OCI-LY3 (cell line): Measurements from ENCODE around the gene CHST14.

Source experiments
- H2AFZ ChIP-seq: fragments of 200-600, 300-600 bp; shearing (Covaris generic); 2 replicates; pipeline ENCODE4 v1.6.0; 2014; ENCODE audit warnings: antibody characterized with exemption, low read depth, low read length
- H3K27ac ChIP-seq: fragments of 200-600, 300-600 bp; sonication (generic); 2 replicates; pipeline ENCODE4 v1.5.1; 2014; ENCODE audit warnings: mild to moderate bottlenecking, low read length, moderate library complexity, mixed read lengths
- H3K27me3 ChIP-seq: fragments of 200-600, 300-600 bp; sonication (generic); 2 replicates; pipeline ENCODE4 v1.6.1; 2014; ENCODE audit warnings: low read depth, low read length, mixed read lengths
- H3K36me3 ChIP-seq: fragments of 200-600, 300-600 bp; sonication (generic); replicated peaks from 2 replicates; pipeline ENCODE3; 2014; ENCODE audit warnings: low read depth, low read length, mixed read lengths
- H3K4me1 ChIP-seq: fragments of 300-600, 200-600 bp; sonication (generic); 2 replicates; pipeline ENCODE4 v1.6.1; 2014; ENCODE audit warnings: low read length, mixed read lengths
- H3K4me2 ChIP-seq: fragments of 200-600, 300-600 bp; sonication (generic); 2 replicates; pipeline ENCODE4 v1.6.1; 2014; ENCODE audit warnings: low read length, mixed read lengths
- H3K4me3 ChIP-seq: fragments of 300-600, 200-600 bp; sonication (generic); 2 replicates; pipeline ENCODE4 v1.5.1; 2014; ENCODE audit warnings: antibody characterized with exemption, mild to moderate bottlenecking, low read length, moderate library complexity
- H3K79me2 ChIP-seq: fragments of 300-600, 200-600 bp; shearing (Covaris generic); 2 replicates; pipeline ENCODE4 v1.6.1; 2014; ENCODE audit warnings: mild to moderate bottlenecking, low read length, mixed read lengths
- H3K9ac ChIP-seq: fragments of 300-600, 200-600 bp; shearing (Covaris generic); 2 replicates; pipeline ENCODE4 v1.6.0; 2014; ENCODE audit warnings: mild to moderate bottlenecking, low read length, moderate library complexity
- H3K9me3 ChIP-seq: fragments of 200-600, 300-600 bp; shearing (Covaris generic); 2 replicates; pipeline ENCODE4 v1.6.1; 2014; ENCODE audit warnings: low read length, mixed read lengths; ENCODE audit not compliant: insufficient read depth
- H4K20me1 ChIP-seq: fragments of 200-600, 300-600 bp; sonication (generic); 2 replicates; pipeline ENCODE4 v1.6.1; 2016; ENCODE audit warnings: low read length, mixed read lengths; ENCODE audit not compliant: insufficient read depth
- EZH2phosphoT487 ChIP-seq: fragments of 200-600 bp; shearing (Covaris generic); IDR thresholded peaks from 2 replicates; pipeline ENCODE4 v1.6.1; 2018; ENCODE audit warnings: antibody characterized with exemption, mixed run types, low read depth
- TF ChIP-seq, protein P1 (sequence below): fragments of 200-600, 300-600 bp; sonication (generic); IDR thresholded peaks from 2 replicates; pipeline ENCODE4 v1.5.1; 2014; ENCODE audit warnings: antibody characterized with exemption, low read length, low read depth

Gene CHST14

GRCh38 chr15:40437752-40438687, 32.8 kb upstream of the CHST14 start:
- Histone ChIP-seq H3K4me3 (no peak overlapping the region), H3K9me3 (no peaks in the 10 kb centered on the region), H3K4me2 (no peak overlapping the region), H3K36me3 (no peaks in the 10 kb centered on the region), H3K9ac (no peak overlapping the region), H2AFZ (no peak overlapping the region), H3K27ac (no peak overlapping the region), H3K27me3 (peaks cover 58% of the 10 kb centered on the region), H3K79me2 (peaks cover 19% of the 10 kb centered on the region), H4K20me1 (peaks cover 12% of the 10 kb centered on the region), H3K4me1 (peaks cover 30% of the 10 kb centered on the region)
- TF ChIP-seq, protein P1, sequence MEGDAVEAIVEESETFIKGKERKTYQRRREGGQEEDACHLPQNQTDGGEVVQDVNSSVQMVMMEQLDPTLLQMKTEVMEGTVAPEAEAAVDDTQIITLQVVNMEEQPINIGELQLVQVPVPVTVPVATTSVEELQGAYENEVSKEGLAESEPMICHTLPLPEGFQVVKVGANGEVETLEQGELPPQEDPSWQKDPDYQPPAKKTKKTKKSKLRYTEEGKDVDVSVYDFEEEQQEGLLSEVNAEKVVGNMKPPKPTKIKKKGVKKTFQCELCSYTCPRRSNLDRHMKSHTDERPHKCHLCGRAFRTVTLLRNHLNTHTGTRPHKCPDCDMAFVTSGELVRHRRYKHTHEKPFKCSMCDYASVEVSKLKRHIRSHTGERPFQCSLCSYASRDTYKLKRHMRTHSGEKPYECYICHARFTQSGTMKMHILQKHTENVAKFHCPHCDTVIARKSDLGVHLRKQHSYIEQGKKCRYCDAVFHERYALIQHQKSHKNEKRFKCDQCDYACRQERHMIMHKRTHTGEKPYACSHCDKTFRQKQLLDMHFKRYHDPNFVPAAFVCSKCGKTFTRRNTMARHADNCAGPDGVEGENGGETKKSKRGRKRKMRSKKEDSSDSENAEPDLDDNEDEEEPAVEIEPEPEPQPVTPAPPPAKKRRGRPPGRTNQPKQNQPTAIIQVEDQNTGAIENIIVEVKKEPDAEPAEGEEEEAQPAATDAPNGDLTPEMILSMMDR: no peak
- no peak for TF ChIP-seq EZH2phosphoT487

DNA sequence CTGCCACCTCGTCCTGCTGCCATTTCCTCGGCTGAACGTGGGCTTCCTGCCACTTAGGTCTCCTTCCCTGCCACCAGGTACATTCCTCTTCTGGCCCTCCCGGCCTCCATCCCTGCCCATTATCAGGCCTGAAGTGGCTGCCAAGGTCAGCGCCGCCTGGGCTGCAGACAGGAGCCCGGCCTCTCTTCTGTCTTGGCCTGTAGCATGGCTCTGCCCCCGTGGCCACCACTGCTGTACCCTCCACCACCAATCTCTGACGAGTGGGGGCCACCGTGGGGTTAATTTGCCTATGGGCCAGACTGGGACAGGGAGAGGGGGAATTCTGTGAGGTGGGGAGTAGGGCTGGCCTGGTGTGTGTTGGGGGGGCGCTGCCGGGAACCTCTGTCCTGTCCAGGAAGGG, 32.1 kb upstream of the CHST14 start:
- Histone ChIP-seq H3K4me2 (no peak overlapping the region), H4K20me1 (peaks cover 19% of the 10 kb centered on the region), H3K36me3 (no peaks in the 10 kb centered on the region), H3K9me3 (no peaks in the 10 kb centered on the region), H3K4me1 (peaks cover 30% of the 10 kb centered on the region), H3K27ac (no peak overlapping the region), H2AFZ (no peak overlapping the region), H3K4me3 (no peak overlapping the region), H3K79me2 (peaks cover 26% of the 10 kb centered on the region), H3K27me3 (peaks cover 51% of the 10 kb centered on the region), H3K9ac (no peak overlapping the region)
- no peak for TF ChIP-seq EZH2phosphoT487

- Histone ChIP-seq H3K9ac (peak overlapping the region; percentile 86), H3K27me3 (peaks cover 43% of the 10 kb centered on the region), H3K27ac (no peak overlapping the region), H2AFZ (no peak overlapping the region), H3K4me2 (peak overlapping the region; percentile 85), H3K36me3 (no peaks in the 10 kb centered on the region), H4K20me1 (peaks cover 27% of the 10 kb centered on the region), H3K4me1 (peaks cover 30% of the 10 kb centered on the region), H3K9me3 (no peaks in the 10 kb centered on the region), H3K4me3 (peak overlapping the region; percentile 91), H3K79me2 (peaks cover 34% of the 10 kb centered on the region)
- no peak for TF ChIP-seq EZH2phosphoT487
- TF ChIP-seq, protein P1: no peak
Measured at GRCh38 chr15:40439461-40439959, 31.3 kb upstream of the CHST14 start.

DNA sequence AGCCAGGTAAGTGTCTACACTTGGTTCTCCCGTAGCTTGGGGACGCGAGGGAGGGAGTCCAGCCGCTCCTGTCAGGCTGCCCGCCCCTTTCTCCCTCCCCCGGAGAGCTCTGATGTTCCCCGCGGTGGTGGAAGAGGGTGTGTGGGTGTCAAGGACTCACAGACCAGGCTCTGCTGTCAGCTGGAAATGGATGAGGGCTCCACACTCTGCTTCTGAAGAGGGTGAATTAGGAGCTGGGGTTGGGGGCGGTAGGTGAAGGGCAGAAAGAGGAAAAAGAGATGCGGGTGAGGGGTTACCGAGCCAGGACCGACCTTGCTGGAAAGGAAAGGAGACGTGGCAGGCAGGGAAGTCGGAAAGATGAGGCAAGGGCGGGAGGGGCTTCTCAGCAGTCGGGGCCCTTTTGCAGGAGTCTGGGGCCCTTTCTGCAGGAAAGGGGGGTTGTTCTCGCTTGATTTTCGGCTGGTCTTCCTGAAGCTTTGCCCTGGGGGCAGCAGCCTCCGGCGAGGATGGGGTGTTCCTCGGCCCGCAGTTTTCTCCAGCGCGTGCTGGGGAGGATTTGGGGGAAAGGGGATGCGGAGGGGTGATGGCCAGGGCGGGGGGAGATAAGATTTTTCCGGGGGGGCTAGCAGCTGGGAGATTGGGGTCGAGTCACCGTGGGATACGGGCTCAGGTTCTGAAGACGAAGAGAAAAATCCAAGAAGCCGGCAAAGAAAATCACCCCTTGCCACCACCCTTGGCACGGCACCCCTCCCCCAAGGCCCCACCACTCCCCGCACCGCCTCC, 30.6 kb upstream of the CHST14 start:
- Histone ChIP-seq H3K36me3 (no peaks in the 10 kb centered on the region), H3K79me2 (peaks cover 40% of the 10 kb centered on the region), H2AFZ (peak overlapping the region; percentile 61; the same call in 1 of the 2 replicates), H4K20me1 (peaks cover 33% of the 10 kb centered on the region), H3K9me3 (no peaks in the 10 kb centered on the region), H3K4me1 (peaks cover 30% of the 10 kb centered on the region), H3K9ac (peak overlapping the region; percentile 86), H3K4me2 (peak overlapping the region; percentile 85), H3K4me3 (peak overlapping the region; percentile 91), H3K27ac (no peak overlapping the region), H3K27me3 (peaks cover 37% of the 10 kb centered on the region)
- no peak for TF ChIP-seq EZH2phosphoT487
- TF ChIP-seq, protein P1: no peak
